Uterus (tissue), 2 donors: ENCODE data around the gene RBM22.

ENCODE experiments used
- POLR2A ChIP-seq, 2 donors: fragments of 450-650 bp; IDR thresholded peaks; one replicate each; pipeline ENCODE4 v1.6.1; 2016; ENCODE audit warnings: antibody characterized with exemption in 2 of 2, mild to moderate bottlenecking in 1 of 2, moderate library complexity in 1 of 2
- TF ChIP-seq, protein P1 (sequence below), 4 experiments: fragments of 200-600 bp in 2 of 4; fragments of 450-650 bp in 2 of 4; sonication (generic) in 2 of 4; IDR thresholded peaks; one replicate each; pipeline ENCODE4 v1.5.1; 2016 to 2019; ENCODE audit warnings: antibody characterized with exemption in 4 of 4, mild to moderate bottlenecking in 2 of 4, moderate library complexity in 1 of 4

- TF ChIP-seq, protein P1, sequence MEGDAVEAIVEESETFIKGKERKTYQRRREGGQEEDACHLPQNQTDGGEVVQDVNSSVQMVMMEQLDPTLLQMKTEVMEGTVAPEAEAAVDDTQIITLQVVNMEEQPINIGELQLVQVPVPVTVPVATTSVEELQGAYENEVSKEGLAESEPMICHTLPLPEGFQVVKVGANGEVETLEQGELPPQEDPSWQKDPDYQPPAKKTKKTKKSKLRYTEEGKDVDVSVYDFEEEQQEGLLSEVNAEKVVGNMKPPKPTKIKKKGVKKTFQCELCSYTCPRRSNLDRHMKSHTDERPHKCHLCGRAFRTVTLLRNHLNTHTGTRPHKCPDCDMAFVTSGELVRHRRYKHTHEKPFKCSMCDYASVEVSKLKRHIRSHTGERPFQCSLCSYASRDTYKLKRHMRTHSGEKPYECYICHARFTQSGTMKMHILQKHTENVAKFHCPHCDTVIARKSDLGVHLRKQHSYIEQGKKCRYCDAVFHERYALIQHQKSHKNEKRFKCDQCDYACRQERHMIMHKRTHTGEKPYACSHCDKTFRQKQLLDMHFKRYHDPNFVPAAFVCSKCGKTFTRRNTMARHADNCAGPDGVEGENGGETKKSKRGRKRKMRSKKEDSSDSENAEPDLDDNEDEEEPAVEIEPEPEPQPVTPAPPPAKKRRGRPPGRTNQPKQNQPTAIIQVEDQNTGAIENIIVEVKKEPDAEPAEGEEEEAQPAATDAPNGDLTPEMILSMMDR (IDR thresholded peaks at IDR 0.05), result no peak
- TF ChIP-seq POLR2A (IDR thresholded peaks at IDR 0.05), result no peak
These were observed 48.8 kb downstream of the RBM22 start for GRCh38 chr5:150651924-150652671.
